Esophagus muscularis mucosa (tissue), 3 donors: ENCODE measurements around the gene DSG3.

Source experiments
- CTCF ChIP-seq, 3 experiments: fragments of 200-600 bp in 2 of 3; fragments of 450-650 bp in 1 of 3; sonication (generic) in 2 of 3; IDR thresholded peaks; one replicate each; pipeline ENCODE4 v1.5.1; 2017 to 2019; ENCODE audit warnings: antibody characterized with exemption in 3 of 3, mild to moderate bottlenecking in 2 of 3, moderate library complexity in 1 of 3
- POLR2A ChIP-seq: fragments of 450-650 bp; IDR thresholded peaks from one replicate; pipeline ENCODE4 v1.6.1; 2017; ENCODE audit warnings: antibody characterized with exemption, moderate library complexity, mild to moderate bottlenecking, low read depth

GRCh38 chr18:31497836-31498573 is 50.5 kb downstream of the DSG3 start, which contains the start of gene DSG2:
- TF ChIP-seq CTCF (IDR thresholded peaks at IDR 0.05) = no peak
- no peak for TF ChIP-seq POLR2A
